ENCODE measurements around the gene DCLK1.

DCLK1 gene

GRCh38 chr13:35761440-35762252 lies 369.5 kb downstream of the DCLK1 start:
- no peaks in the 10 kb centered on the region for H3K36me3 ChIP-seq
- no peaks in the 10 kb centered on the region for H3K4me1 ChIP-seq
- H3K4me2 ChIP-seq: no peak overlapping the region
- no peaks in the 10 kb centered on the region for H3K27me3 ChIP-seq
- no peaks in the 10 kb centered on the region for H4K20me1 ChIP-seq
- peaks cover 20% of the 10 kb centered on the region for H3K9me3 ChIP-seq
- no peak overlapping the region for H3K9ac ChIP-seq
- H3K27ac ChIP-seq: no peak overlapping the region
- TF ChIP-seq Cebpa-rat (IDR thresholded peaks at IDR 0.05): no peak
- H3K4me3 ChIP-seq: no peak overlapping the region

GRCh38 chr13:35760735-35761281 lies 370.4 kb downstream of the DCLK1 start:
- H3K4me3 ChIP-seq: no peak overlapping the region
- H3K9ac ChIP-seq: no peak overlapping the region
- H3K27me3 ChIP-seq: no peaks in the 10 kb centered on the region
- H3K27ac ChIP-seq: no peak overlapping the region
- H3K4me1 ChIP-seq: no peaks in the 10 kb centered on the region
- no peaks in the 10 kb centered on the region for H4K20me1 ChIP-seq
- H3K9me3 ChIP-seq: peaks cover 20% of the 10 kb centered on the region
- TF ChIP-seq Cebpa-rat (IDR thresholded peaks at IDR 0.05): no peak
- H3K4me2 ChIP-seq: no peak overlapping the region
- H3K36me3 ChIP-seq: no peaks in the 10 kb centered on the region

- no peaks in the 10 kb centered on the region for H4K20me1 ChIP-seq
- H3K4me1 ChIP-seq: no peaks in the 10 kb centered on the region
- peaks cover 9% of the 10 kb centered on the region; the same call in 1 of the 2 replicates for H3K9me3 ChIP-seq
- no peak overlapping the region for H3K4me2 ChIP-seq
- no peak overlapping the region for H3K27ac ChIP-seq
- no peaks in the 10 kb centered on the region for H3K36me3 ChIP-seq
- no peak overlapping the region for H3K4me3 ChIP-seq
- no peak overlapping the region for H3K9ac ChIP-seq
- H3K27me3 ChIP-seq: no peaks in the 10 kb centered on the region
- TF ChIP-seq Cebpa-rat (IDR thresholded peaks at IDR 0.05): no peak
Observed at GRCh38 chr13:35747594-35747993, 383.6 kb downstream of the DCLK1 start.

GRCh38 chr13:35744566-35745178 lies 386.5 kb downstream of the DCLK1 start:
- no peak for TF ChIP-seq Cebpa-rat (IDR thresholded peaks at IDR 0.05)
- H3K4me3 ChIP-seq: no peak overlapping the region
- H3K27me3 ChIP-seq: no peaks in the 10 kb centered on the region
- no peaks in the 10 kb centered on the region for H3K36me3 ChIP-seq
- H4K20me1 ChIP-seq: no peaks in the 10 kb centered on the region
- H3K4me1 ChIP-seq: no peaks in the 10 kb centered on the region
- H3K9ac ChIP-seq: no peak overlapping the region
- H3K9me3 ChIP-seq: peaks cover 23% of the 10 kb centered on the region
- no peak overlapping the region for H3K4me2 ChIP-seq
- no peak overlapping the region for H3K27ac ChIP-seq

GRCh38 chr13:35744144-35744543 lies 387.0 kb downstream of the DCLK1 start:
- H3K4me2 ChIP-seq: no peak overlapping the region
- H3K9me3 ChIP-seq: peaks cover 20% of the 10 kb centered on the region
- TF ChIP-seq Cebpa-rat (IDR thresholded peaks at IDR 0.05): no peak
- no peaks in the 10 kb centered on the region for H3K36me3 ChIP-seq
- no peaks in the 10 kb centered on the region for H3K27me3 ChIP-seq
- no peaks in the 10 kb centered on the region for H3K4me1 ChIP-seq
- H3K4me3 ChIP-seq: no peak overlapping the region
- H4K20me1 ChIP-seq: no peaks in the 10 kb centered on the region
- no peak overlapping the region for H3K9ac ChIP-seq
- no peak overlapping the region for H3K27ac ChIP-seq

- H3K4me3 ChIP-seq: no peak overlapping the region
Observed at GRCh38 chr13:35743165-35743564, 388.0 kb downstream of the DCLK1 start.

GRCh38 chr13:35741657-35742056 lies 389.5 kb downstream of the DCLK1 start:
- no peak for TF ChIP-seq Cebpa-rat (IDR thresholded peaks at IDR 0.05)
- Histone ChIP-seq H3K27me3 (no peaks in the 10 kb centered on the region), H3K36me3 (no peaks in the 10 kb centered on the region)

More at GRCh38 chr13:35743165-35743564, 388.0 kb downstream of the DCLK1 start:
- no peak for TF ChIP-seq Cebpa-rat (IDR thresholded peaks at IDR 0.05)
- H3K9me3 ChIP-seq: peaks cover 20% of the 10 kb centered on the region
- H3K36me3 ChIP-seq: no peaks in the 10 kb centered on the region
- H3K9ac ChIP-seq: no peak overlapping the region
- no peak overlapping the region for H3K4me2 ChIP-seq
- no peak overlapping the region for H3K27ac ChIP-seq
- H4K20me1 ChIP-seq: no peaks in the 10 kb centered on the region
- H3K4me1 ChIP-seq: no peaks in the 10 kb centered on the region
- H3K27me3 ChIP-seq: no peaks in the 10 kb centered on the region

GRCh38 chr13:35736876-35737275 lies 394.3 kb downstream of the DCLK1 start:
- Histone ChIP-seq H3K4me3 (no peak overlapping the region), H3K27me3 (no peaks in the 10 kb centered on the region), H4K20me1 (no peaks in the 10 kb centered on the region), H3K4me2 (no peak overlapping the region), H3K36me3 (no peaks in the 10 kb centered on the region), H3K9ac (no peak overlapping the region), H3K4me1 (no peaks in the 10 kb centered on the region), H3K27ac (no peak overlapping the region), H3K9me3 (peaks cover 20% of the 10 kb centered on the region)
- TF ChIP-seq Cebpa-rat (IDR thresholded peaks at IDR 0.05): no peak

More at GRCh38 chr13:35741657-35742056, 389.5 kb downstream of the DCLK1 start:
- Histone ChIP-seq H3K27ac (no peak overlapping the region), H3K9ac (no peak overlapping the region), H3K4me2 (no peak overlapping the region), H4K20me1 (no peaks in the 10 kb centered on the region), H3K4me3 (no peak overlapping the region), H3K4me1 (no peaks in the 10 kb centered on the region), H3K9me3 (peaks cover 20% of the 10 kb centered on the region)

- Histone ChIP-seq H3K9ac (no peak overlapping the region), H3K27ac (no peak overlapping the region), H3K4me3 (no peak overlapping the region), H4K20me1 (no peaks in the 10 kb centered on the region), H3K9me3 (no peaks in the 10 kb centered on the region), H3K27me3 (no peaks in the 10 kb centered on the region), H3K4me1 (no peaks in the 10 kb centered on the region), H3K4me2 (no peak overlapping the region), H3K36me3 (no peaks in the 10 kb centered on the region)
- TF ChIP-seq Cebpa-rat (IDR thresholded peaks at IDR 0.05): no peak
Observed at GRCh38 chr13:35733827-35734226, 397.4 kb downstream of the DCLK1 start.

GRCh38 chr13:35732565-35732964 lies 398.6 kb downstream of the DCLK1 start:
- Histone ChIP-seq H3K36me3 (no peaks in the 10 kb centered on the region), H3K4me2 (no peak overlapping the region), H3K27me3 (no peaks in the 10 kb centered on the region), H3K9ac (no peak overlapping the region), H3K9me3 (no peaks in the 10 kb centered on the region), H4K20me1 (no peaks in the 10 kb centered on the region), H3K4me3 (no peak overlapping the region), H3K4me1 (no peaks in the 10 kb centered on the region), H3K27ac (no peak overlapping the region)
- no peak for TF ChIP-seq Cebpa-rat (IDR thresholded peaks at IDR 0.05)
